ENCODE data around the gene CXorf51B.
"Not testable (repeated sequence)": the region's sequence is repeated elsewhere in the genome, so short reads cannot be mapped to it uniquely, and the experiment has no call there.

The CXorf51B gene

DNA sequence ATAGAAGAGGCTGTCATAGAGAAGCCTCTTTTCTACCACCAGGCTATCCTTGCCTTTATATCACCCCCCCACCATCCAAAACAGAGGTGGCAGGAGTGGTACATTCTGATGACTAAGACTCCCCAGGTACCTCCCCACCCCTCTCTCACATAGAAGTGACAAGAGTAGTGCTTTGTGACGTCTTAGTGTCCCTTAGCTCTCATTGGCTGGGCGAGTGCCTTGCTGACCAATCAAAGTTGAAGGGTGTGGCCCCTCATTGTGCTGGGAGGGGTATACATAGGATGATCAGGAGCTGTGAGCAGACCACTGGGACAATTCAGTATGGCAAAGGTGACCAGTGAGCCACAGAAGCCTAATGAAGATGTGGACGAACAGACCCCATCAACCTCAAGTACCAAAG lies at the start of gene CXorf51B:
CXorf51B (plus strand) TSS at position 301 of the 400 bp plus-strand sequence; CDS start at position 322, 21 bp downstream.
- not testable (repeated sequence) for DNase-seq

- not testable (repeated sequence) for DNase-seq
Measured at GRCh38 chrX:146814644-146815043, 5.1 kb downstream of the CXorf51B start, which contains the start of gene CXorf51A. Gene CXorf51A (minus strand): TSS chrX:146814744. CDS start chrX:146814723, 21 bp downstream.

DNA sequence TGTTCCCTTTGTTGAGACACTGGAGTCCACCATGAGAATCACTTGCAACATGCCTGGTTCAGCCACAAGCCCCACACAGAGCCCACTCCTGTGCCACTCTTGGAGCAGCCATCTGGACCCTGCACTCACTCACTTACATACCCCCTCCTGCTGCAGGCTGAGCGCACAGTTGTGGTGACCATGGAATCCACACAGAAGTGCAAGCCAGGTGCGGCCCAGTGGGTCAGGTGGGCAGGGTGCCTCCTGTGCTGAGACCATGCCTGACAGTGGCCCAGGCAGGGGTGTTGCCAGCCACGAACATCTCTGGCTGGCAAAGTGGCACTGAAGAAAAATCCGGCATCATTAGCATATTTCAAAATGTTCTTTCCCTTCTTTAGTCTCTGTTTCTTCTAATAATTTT lies 22.4 kb downstream of the CXorf51B start:
- DNase-seq = no peak

DNA sequence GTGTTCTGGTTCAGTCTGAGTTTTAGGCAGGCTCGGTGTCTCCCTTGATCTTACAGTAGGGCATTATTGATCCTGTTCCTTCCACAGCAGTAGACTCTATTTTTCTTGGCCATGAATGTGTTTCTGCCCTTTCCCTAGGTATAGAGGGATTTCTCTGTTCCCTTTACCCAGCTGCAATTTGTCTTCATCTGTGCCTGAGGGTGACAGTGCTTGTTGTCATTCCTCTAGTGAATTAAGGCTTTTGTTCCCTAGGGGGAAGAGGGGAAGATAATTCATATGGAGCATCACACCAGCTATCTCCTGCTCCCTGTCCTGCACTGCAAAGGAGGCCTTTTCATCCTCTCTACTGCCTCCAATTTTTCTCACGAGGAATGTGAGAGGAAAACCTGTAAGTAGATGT lies 44.7 kb downstream of the CXorf51B start:
- no peak for DNase-seq
